ENCODE data around the gene AREL1.

- no peak for TF ChIP-seq CTCF (conservative IDR thresholded peaks at IDR 0.05)
- TF ChIP-seq EZH2 (IDR thresholded peaks at IDR 0.05; ENCODE audit: low read depth), result no peak
Measured at GRCh38 chr14:74616507-74616906, 96.4 kb downstream of the AREL1 start.

All from PC-9 (cell line).